ENCODE results near the gene SPEM1.

Gene SPEM1

DNA sequence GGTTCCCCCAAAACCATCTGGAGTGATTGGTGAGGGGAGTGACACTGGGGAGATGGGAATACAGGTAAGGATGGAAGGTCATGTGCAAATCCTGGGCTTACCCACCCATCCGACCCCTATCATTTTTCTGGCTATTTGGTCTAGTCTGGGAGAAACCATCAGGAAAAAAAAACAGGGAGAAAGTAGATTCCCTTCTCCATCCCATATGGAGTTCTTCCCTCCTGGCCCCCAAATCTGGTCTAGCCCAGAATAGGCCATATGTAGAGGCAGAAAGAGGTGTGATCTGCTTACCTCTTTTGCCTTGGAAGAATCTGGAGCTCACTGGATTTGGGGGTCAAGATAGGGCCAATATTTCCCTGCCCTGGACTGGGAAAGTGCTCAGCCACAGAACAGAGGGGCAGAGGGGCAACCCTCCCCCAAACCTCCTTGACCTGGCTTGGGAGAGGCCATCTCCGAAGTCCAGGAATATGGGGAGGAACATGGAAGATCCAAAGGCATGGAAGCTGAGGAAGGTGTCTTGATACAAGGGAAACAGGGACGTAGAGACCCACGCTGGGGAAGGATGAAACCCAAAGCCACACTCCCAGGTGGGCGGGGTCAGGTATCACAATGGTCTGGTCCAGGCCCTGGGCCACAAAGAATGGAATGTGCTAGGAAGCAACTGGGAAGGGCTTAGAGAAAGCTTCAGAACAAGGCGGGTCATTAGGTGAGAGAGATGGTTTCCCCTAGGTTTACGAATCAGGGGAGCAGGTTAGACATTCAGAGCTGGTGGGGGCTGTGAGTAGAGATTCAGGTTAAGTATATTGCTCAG lies 40.9 kb downstream of the SPEM1 start:
- H3K4me3 ChIP-seq (ENCODE audit: low read length): no peak overlapping the region
- no peak for TF ChIP-seq EZH2phosphoT487 (IDR thresholded peaks at IDR 0.05; ENCODE audit: low read depth)
- TF ChIP-seq, protein P1, sequence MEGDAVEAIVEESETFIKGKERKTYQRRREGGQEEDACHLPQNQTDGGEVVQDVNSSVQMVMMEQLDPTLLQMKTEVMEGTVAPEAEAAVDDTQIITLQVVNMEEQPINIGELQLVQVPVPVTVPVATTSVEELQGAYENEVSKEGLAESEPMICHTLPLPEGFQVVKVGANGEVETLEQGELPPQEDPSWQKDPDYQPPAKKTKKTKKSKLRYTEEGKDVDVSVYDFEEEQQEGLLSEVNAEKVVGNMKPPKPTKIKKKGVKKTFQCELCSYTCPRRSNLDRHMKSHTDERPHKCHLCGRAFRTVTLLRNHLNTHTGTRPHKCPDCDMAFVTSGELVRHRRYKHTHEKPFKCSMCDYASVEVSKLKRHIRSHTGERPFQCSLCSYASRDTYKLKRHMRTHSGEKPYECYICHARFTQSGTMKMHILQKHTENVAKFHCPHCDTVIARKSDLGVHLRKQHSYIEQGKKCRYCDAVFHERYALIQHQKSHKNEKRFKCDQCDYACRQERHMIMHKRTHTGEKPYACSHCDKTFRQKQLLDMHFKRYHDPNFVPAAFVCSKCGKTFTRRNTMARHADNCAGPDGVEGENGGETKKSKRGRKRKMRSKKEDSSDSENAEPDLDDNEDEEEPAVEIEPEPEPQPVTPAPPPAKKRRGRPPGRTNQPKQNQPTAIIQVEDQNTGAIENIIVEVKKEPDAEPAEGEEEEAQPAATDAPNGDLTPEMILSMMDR (IDR thresholded peaks at IDR 0.05; ENCODE audit: low read depth, low read length): no peak
- H2AFZ ChIP-seq (ENCODE audit: low read depth, low read length): no peak overlapping the region
- H3K9ac ChIP-seq (ENCODE audit: low read length): no peak overlapping the region
- no peaks in the 10 kb centered on the region for H3K36me3 ChIP-seq (replicated peaks; ENCODE audit: low read depth, low read length)
- H3K27me3 ChIP-seq (ENCODE audit: low read depth, low read length): no peaks in the 10 kb centered on the region
- no peak overlapping the region for H3K4me2 ChIP-seq (ENCODE audit: low read length)
- H4K20me1 ChIP-seq (ENCODE audit: insufficient read depth, low read length): no peaks in the 10 kb centered on the region
- peaks cover 4% of the 10 kb centered on the region; the same call in 1 of the 2 replicates for H3K4me1 ChIP-seq (ENCODE audit: low read length)
- H3K9me3 ChIP-seq (ENCODE audit: insufficient read depth, low read length): no peaks in the 10 kb centered on the region
- no peaks in the 10 kb centered on the region for H3K79me2 ChIP-seq (ENCODE audit: low read length)
- H3K27ac ChIP-seq (ENCODE audit: low read length): no peak overlapping the region

DNA sequence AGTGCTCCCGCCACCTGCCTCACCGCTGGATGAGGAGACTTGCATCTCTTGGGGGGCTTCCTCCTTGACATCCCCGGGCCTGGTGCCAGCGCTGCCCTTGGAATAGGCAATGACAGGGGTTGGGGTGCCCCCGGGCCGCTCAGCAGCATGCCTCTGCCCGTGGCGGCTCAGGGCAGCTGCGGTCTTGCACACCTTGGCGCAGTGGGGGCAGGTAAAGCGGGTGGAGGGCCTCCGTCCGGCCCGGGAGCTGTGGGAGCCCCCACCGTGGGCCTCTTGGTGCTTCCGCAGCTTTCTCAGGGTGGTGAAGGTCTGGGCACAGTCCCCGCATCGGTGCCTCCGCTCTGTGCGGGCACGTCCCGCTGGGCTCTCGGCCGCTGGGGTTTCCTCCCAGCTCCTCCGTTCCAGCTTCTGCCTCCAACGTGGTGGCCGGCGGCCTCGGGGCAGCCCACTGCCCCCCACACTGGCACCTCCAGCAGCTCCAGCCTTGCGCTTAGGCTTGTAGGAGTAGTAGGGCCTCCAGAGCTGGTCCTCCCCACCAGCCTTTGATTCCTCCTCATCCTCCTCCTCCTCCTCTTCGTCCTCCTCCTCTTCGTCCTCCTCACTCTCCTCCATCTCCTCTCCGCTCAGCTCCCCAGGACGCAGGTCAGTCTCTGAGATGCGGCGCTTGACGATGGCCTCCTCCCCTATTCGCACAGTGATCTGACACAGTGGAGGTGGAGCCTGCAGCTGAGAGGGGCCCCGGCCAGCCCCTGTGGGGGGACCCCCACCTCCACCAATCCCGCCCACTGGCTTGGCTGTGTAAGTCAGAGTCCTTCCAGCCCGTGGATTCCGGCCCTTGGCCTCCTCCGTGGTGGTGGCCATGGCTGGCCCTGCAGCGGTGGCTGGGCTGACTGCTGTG lies 42.6 kb downstream of the SPEM1 start:
- Histone ChIP-seq H3K27ac (ENCODE audit: low read length) (no peak overlapping the region), H3K4me2 (ENCODE audit: low read length) (no peak overlapping the region), H3K27me3 (ENCODE audit: low read depth, low read length) (no peaks in the 10 kb centered on the region), H3K79me2 (ENCODE audit: low read length) (no peaks in the 10 kb centered on the region), H4K20me1 (ENCODE audit: insufficient read depth, low read length) (no peaks in the 10 kb centered on the region), H3K4me3 (ENCODE audit: low read length) (no peak overlapping the region), H3K9ac (ENCODE audit: low read length) (no peak overlapping the region), H2AFZ (ENCODE audit: low read depth, low read length) (no peak overlapping the region), H3K36me3 (replicated peaks; ENCODE audit: low read depth, low read length) (no peaks in the 10 kb centered on the region), H3K4me1 (ENCODE audit: low read length) (no peaks in the 10 kb centered on the region), H3K9me3 (ENCODE audit: insufficient read depth, low read length) (no peaks in the 10 kb centered on the region)
- no peak for TF ChIP-seq EZH2phosphoT487 (IDR thresholded peaks at IDR 0.05; ENCODE audit: low read depth)
- TF ChIP-seq, protein P1 (IDR thresholded peaks at IDR 0.05; ENCODE audit: low read depth, low read length): no peak

- H3K36me3 ChIP-seq (replicated peaks; ENCODE audit: low read depth, low read length): no peaks in the 10 kb centered on the region
- H3K27me3 ChIP-seq (ENCODE audit: low read depth, low read length): no peaks in the 10 kb centered on the region
- H3K4me2 ChIP-seq (ENCODE audit: low read length): no peak overlapping the region
- no peak overlapping the region for H3K9ac ChIP-seq (ENCODE audit: low read length)
- H3K79me2 ChIP-seq (ENCODE audit: low read length): no peaks in the 10 kb centered on the region
- no peak overlapping the region for H2AFZ ChIP-seq (ENCODE audit: low read depth, low read length)
- H3K9me3 ChIP-seq (ENCODE audit: insufficient read depth, low read length): no peaks in the 10 kb centered on the region
- no peaks in the 10 kb centered on the region for H3K4me1 ChIP-seq (ENCODE audit: low read length)
- no peak overlapping the region for H3K27ac ChIP-seq (ENCODE audit: low read length)
- TF ChIP-seq EZH2phosphoT487 (IDR thresholded peaks at IDR 0.05; ENCODE audit: low read depth): no peak
- H3K4me3 ChIP-seq (ENCODE audit: low read length): no peak overlapping the region
- no peaks in the 10 kb centered on the region for H4K20me1 ChIP-seq (ENCODE audit: insufficient read depth, low read length)
These were observed 43.3 kb downstream of the SPEM1 start for GRCh38 chr17:7463372-7463846.

DNA sequence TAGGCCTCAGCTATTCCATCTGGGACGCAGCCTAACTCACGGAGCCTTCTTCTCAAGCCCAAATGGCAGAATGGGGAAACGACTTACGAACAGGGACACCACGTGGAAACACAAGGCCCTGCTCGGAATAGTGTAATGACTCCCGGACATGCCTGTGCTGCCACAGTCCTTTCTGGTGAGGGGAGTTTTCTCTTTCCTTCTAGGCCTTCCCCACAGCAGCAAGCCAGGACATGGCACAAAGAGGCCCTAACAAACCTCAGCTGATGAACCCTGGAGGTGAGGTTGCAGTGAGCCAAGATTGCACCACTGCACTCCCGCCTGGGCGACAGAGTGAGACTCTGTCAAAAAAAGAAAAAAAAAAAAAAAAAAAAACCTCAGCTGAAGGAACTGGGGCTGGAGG lies 44.0 kb downstream of the SPEM1 start:
- no peak overlapping the region for H3K9ac ChIP-seq (ENCODE audit: low read length)

More for the DNA sequence above, 44.0 kb downstream of the SPEM1 start:
- H3K9me3 ChIP-seq (ENCODE audit: insufficient read depth, low read length): no peaks in the 10 kb centered on the region
- H3K4me2 ChIP-seq (ENCODE audit: low read length): no peak overlapping the region
- no peaks in the 10 kb centered on the region for H3K4me1 ChIP-seq (ENCODE audit: low read length)
- H3K27ac ChIP-seq (ENCODE audit: low read length): no peak overlapping the region
- no peaks in the 10 kb centered on the region for H3K79me2 ChIP-seq (ENCODE audit: low read length)
- no peak overlapping the region for H3K4me3 ChIP-seq (ENCODE audit: low read length)
- no peaks in the 10 kb centered on the region for H3K27me3 ChIP-seq (ENCODE audit: low read depth, low read length)
- H3K36me3 ChIP-seq (replicated peaks; ENCODE audit: low read depth, low read length): no peaks in the 10 kb centered on the region
- H4K20me1 ChIP-seq (ENCODE audit: insufficient read depth, low read length): no peaks in the 10 kb centered on the region
- no peak overlapping the region for H2AFZ ChIP-seq (ENCODE audit: low read depth, low read length)
- TF ChIP-seq EZH2phosphoT487 (IDR thresholded peaks at IDR 0.05; ENCODE audit: low read depth): no peak
- TF ChIP-seq, protein P1 (IDR thresholded peaks at IDR 0.05; ENCODE audit: low read depth, low read length): no peak
